Smooth muscle cell (in vitro differentiated cells): ENCODE measurements around the gene DEPDC7. TPM values are rescaled to one million over a fixed set of nuclear protein-coding genes. Genes with fewer than 3 reads are reported as not detected.

ENCODE experiments used
- DNase-seq: peaks from one replicate; lab custom pipeline; 2025; ENCODE audit not compliant: unreplicated experiment; lab: John Stamatoyannopoulos, UW
- H2AFZ ChIP-seq: fragments of 200-600 bp; sonication (generic); 2 replicates; pipeline ENCODE4 v1.6.0; 2016; ENCODE audit warnings: antibody characterized with exemption, low read depth, mild to moderate bottlenecking
- H3F3A ChIP-seq: fragments of 200-600 bp; sonication (generic); 2 replicates; pipeline ENCODE4 v1.6.0; 2017; ENCODE audit warnings: antibody characterized with exemption, low read depth
- H3K27ac ChIP-seq: fragments of 200-600 bp; sonication (generic); 2 replicates; pipeline ENCODE4 v1.5.1; 2016; ENCODE audit warnings: low read depth, mild to moderate bottlenecking
- H3K27me3 ChIP-seq: fragments of 200-600 bp; sonication (generic); 2 replicates; pipeline ENCODE4 v1.6.1; 2016; ENCODE audit warnings: low read depth, mild to moderate bottlenecking
- H3K36me3 ChIP-seq: fragments of 200-600 bp; sonication (generic); 2 replicates; pipeline ENCODE4 v1.5.1; 2016; ENCODE audit warnings: low read depth
- H3K4me1 ChIP-seq: fragments of 200-600 bp; sonication (generic); 2 replicates; pipeline ENCODE4 v1.5.1; 2016; ENCODE audit warnings: low read depth
- H3K4me2 ChIP-seq: fragments of 200-600 bp; sonication (generic); 2 replicates; pipeline ENCODE4 v1.6.0; 2016; ENCODE audit warnings: mild to moderate bottlenecking
- H3K4me3 ChIP-seq: fragments of 200-600 bp; sonication (generic); 2 replicates; pipeline ENCODE4 v1.5.1; 2016; ENCODE audit warnings: mild to moderate bottlenecking
- H3K79me2 ChIP-seq: fragments of 200-600 bp; sonication (generic); 2 replicates; pipeline ENCODE4 v1.6.0; 2016; ENCODE audit warnings: low read depth, mild to moderate bottlenecking
- H3K9ac ChIP-seq: fragments of 200-600 bp; sonication (generic); 2 replicates; pipeline ENCODE4 v1.6.0; 2016; ENCODE audit warnings: low read depth
- H3K9me3 ChIP-seq: fragments of 200-600 bp; sonication (generic); replicated peaks from 2 replicates; pipeline ENCODE4 v1.5.1; 2016; ENCODE audit warnings: low read depth
- H4K20me1 ChIP-seq: fragments of 200-600 bp; sonication (generic); 2 replicates; pipeline ENCODE4 v1.6.0; 2016; ENCODE audit warnings: low read depth
- CTCF ChIP-seq: fragments of 200-600 bp; sonication (generic); IDR thresholded peaks from 2 replicates; pipeline ENCODE4 v1.5.1; 2017; ENCODE audit warnings: borderline replicate concordance, mild to moderate bottlenecking, antibody characterized with exemption; ENCODE audit not compliant: insufficient read depth, poor library complexity, severe bottlenecking
- WGBS: methylation state at CpG from one replicate; pipeline ENCODE4 v1.1.7; 2016; ENCODE audit warnings: low lambda C conversion rate; 5-methylcytosine and 5-hydroxymethylcytosine counted together
- polyA plus RNA-seq: library from polyadenylated mRNA; unstranded; fragments of >200 nt; fragmentation: Nextera tagmentation; extraction: Ambion mirVana; gene quantifications from 2 replicates; pipeline ENCODE4 v1.2.1, GENCODE V29; 2016
- total RNA-seq: library from RNA; depleted of rRNA; stranded (reverse); fragments of >200 nt; gene quantifications from 2 replicates; pipeline ENCODE4 v1.2.3, GENCODE V29; 2014

DEPDC7 gene
- total and polyA plus RNA-seq, 2 experiments from 2014 or later = 8.1 to 22.8 TPM

GRCh38 chr11:33064033-33064825 lies 48.6 kb downstream of the DEPDC7 start:
- H3K27ac ChIP-seq = peak overlapping the region; percentile 99
- no peak overlapping the region for H3K4me2 ChIP-seq
- DNase-seq = no peak
- no peaks in the 10 kb centered on the region for H3K27me3 ChIP-seq
- WGBS = 75% methylated on average over 11 of the region's 11 CpGs
- H4K20me1 ChIP-seq = no peaks in the 10 kb centered on the region
- no peak overlapping the region for H2AFZ ChIP-seq
- H3K79me2 ChIP-seq = no peaks in the 10 kb centered on the region
- H3K9ac ChIP-seq = no peak overlapping the region
- TF ChIP-seq CTCF = no peak
- no peak overlapping the region for H3K4me3 ChIP-seq
- H3F3A ChIP-seq = peaks cover 17% of the 10 kb centered on the region
- H3K36me3 ChIP-seq = no peaks in the 10 kb centered on the region
- no peaks in the 10 kb centered on the region for H3K4me1 ChIP-seq
- no peaks in the 10 kb centered on the region for H3K9me3 ChIP-seq

- no peaks in the 10 kb centered on the region for H3K4me1 ChIP-seq
Measured at GRCh38 chr11:33064866-33065265, 49.2 kb downstream of the DEPDC7 start.

GRCh38 chr11:33065445-33066178 lies 49.9 kb downstream of the DEPDC7 start:
- H3K27ac ChIP-seq = no peak overlapping the region
- no peaks in the 10 kb centered on the region for H3K79me2 ChIP-seq
- H3K4me3 ChIP-seq = no peak overlapping the region
- no peak overlapping the region for H3K9ac ChIP-seq
- H3K9me3 ChIP-seq = no peaks in the 10 kb centered on the region
- peak; percentile 88 for TF ChIP-seq CTCF
- WGBS = 65% methylated on average over 22 of the region's 22 CpGs
- H3K27me3 ChIP-seq = no peaks in the 10 kb centered on the region
- H3F3A ChIP-seq = peaks cover 10% of the 10 kb centered on the region
- no peaks in the 10 kb centered on the region for H4K20me1 ChIP-seq
- H3K36me3 ChIP-seq = no peaks in the 10 kb centered on the region
- H3K4me1 ChIP-seq = no peaks in the 10 kb centered on the region
- no peak for DNase-seq
- no peak overlapping the region for H2AFZ ChIP-seq
- H3K4me2 ChIP-seq = no peak overlapping the region

More at GRCh38 chr11:33064866-33065265, 49.2 kb downstream of the DEPDC7 start:
- peaks cover 17% of the 10 kb centered on the region for H3F3A ChIP-seq
- no peaks in the 10 kb centered on the region for H3K79me2 ChIP-seq
- no peaks in the 10 kb centered on the region for H3K9me3 ChIP-seq
- no peak for DNase-seq
- no peaks in the 10 kb centered on the region for H3K36me3 ChIP-seq
- no peak overlapping the region for H3K9ac ChIP-seq
- TF ChIP-seq CTCF = no peak
- H4K20me1 ChIP-seq = no peaks in the 10 kb centered on the region
- H3K27me3 ChIP-seq = no peaks in the 10 kb centered on the region
- no peak overlapping the region for H3K27ac ChIP-seq
- H3K4me3 ChIP-seq = no peak overlapping the region
- H3K4me2 ChIP-seq = no peak overlapping the region
- WGBS = 99% methylated on average over 5 of the region's 5 CpGs
- H2AFZ ChIP-seq = no peak overlapping the region
